Erythroblast (primary cell): ENCODE results near the gene GJC1.

Experiments used
- GATA1 ChIP-seq: IDR thresholded peaks from 2 replicates; pipeline ENCODE4 v1.6.1; 2011; ENCODE audit warnings: low read depth, mild to moderate bottlenecking, control low read depth, low read length, moderate library complexity
- POLR2A ChIP-seq: IDR thresholded peaks from 2 replicates; pipeline ENCODE4 v1.6.1; 2011; ENCODE audit warnings: mild to moderate bottlenecking, low read length

DNA sequence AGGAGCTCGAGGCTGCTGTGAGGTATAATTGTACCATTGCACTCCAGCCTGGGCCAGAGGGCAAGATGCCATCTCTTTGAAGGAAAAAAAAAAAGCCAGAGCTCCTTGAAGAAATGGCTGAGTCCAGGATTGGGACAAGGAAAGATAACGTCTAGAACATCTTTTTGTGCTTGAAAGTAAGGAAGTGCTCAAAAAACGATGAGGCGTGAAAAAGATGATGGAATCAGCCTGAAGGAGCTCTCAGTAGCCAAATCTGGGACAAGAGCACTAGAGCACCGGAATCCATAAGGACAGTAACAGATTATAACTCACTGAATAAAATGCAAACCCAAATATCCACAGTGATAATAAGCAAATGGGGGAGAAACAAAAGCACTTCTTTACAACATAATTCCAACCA is 47.0 kb upstream of the GJC1 start:
- no peak for TF ChIP-seq POLR2A
- TF ChIP-seq GATA1: no peak
